ENCODE measurements around the gene HDHD5.

DNA sequence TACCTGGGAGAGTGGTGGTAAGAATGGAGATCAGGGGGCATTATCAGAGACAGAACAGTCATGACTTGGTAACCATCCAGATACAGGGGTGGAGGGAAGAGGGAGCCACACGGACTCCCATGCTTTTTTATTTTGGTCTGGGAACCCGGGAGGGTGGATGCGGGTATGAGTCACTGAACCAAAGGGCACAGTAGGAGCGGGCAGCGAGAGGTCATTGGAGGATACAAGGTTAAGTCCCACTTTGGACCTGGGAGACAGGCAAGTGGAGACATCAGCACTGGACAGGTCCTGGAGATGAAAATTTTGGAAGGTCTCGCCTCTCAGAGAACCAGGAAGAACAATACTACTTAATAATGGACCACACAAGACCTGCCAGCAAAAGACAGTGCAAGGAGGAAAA lies 6.7 kb downstream of the HDHD5 start:
- TF ChIP-seq BMI1 (IDR thresholded peaks at IDR 0.05; ENCODE audit: borderline replicate concordance) (no peak), GATAD2B (conservative IDR thresholded peaks at IDR 0.05; ENCODE audit: low read depth) (no peak)
- TF ChIP-seq, protein P1, sequence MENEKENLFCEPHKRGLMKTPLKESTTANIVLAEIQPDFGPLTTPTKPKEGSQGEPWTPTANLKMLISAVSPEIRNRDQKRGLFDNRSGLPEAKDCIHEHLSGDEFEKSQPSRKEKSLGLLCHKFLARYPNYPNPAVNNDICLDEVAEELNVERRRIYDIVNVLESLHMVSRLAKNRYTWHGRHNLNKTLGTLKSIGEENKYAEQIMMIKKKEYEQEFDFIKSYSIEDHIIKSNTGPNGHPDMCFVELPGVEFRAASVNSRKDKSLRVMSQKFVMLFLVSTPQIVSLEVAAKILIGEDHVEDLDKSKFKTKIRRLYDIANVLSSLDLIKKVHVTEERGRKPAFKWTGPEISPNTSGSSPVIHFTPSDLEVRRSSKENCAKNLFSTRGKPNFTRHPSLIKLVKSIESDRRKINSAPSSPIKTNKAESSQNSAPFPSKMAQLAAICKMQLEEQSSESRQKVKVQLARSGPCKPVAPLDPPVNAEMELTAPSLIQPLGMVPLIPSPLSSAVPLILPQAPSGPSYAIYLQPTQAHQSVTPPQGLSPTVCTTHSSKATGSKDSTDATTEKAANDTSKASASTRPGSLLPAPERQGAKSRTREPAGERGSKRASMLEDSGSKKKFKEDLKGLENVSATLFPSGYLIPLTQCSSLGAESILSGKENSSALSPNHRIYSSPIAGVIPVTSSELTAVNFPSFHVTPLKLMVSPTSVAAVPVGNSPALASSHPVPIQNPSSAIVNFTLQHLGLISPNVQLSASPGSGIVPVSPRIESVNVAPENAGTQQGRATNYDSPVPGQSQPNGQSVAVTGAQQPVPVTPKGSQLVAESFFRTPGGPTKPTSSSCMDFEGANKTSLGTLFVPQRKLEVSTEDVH (IDR thresholded peaks at IDR 0.05; ENCODE audit: low read depth, partially characterized antibody) = no peak
